Measurements from ENCODE around the gene SNX4.
"Not testable (repeated sequence)": the region's sequence is repeated elsewhere in the genome, so short reads cannot be mapped to it uniquely, and the experiment has no call there.

SNX4 gene

GRCh38 chr3:125462722-125463299 is 57.2 kb downstream of the SNX4 start:
- no peak for DNase-seq (ENCODE audit: low read depth, low spot score)

GRCh38 chr3:125461896-125462295 is 58.1 kb downstream of the SNX4 start:
- no peak for DNase-seq (ENCODE audit: low read depth, low spot score)

DNA sequence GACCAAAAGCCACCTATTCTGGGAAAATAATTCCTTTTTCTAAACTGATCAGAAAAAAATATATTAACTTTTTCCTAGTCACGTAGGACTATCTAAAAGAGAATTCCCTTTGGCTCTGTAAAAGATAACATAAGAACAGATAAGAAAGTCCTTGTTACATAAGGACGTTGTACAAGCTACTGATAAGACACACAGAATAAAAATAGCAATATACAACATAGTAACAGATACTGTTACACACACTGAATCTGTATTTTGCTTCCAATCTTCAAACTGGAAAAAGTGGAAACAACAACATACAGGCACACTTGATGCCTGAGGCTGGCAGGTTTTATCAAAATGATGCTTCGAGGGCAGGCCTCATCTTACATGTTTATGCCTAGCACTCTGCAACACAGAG is 59.8 kb downstream of the SNX4 start:
- no peak for DNase-seq (ENCODE audit: low read depth, low spot score)

- DNase-seq (ENCODE audit: low read depth, low spot score), result no peak
Observed at GRCh38 chr3:125443923-125444322, 76.1 kb downstream of the SNX4 start.

- no peak for DNase-seq (ENCODE audit: low read depth, low spot score)
Observed at GRCh38 chr3:125442506-125442905, 77.5 kb downstream of the SNX4 start.

DNA sequence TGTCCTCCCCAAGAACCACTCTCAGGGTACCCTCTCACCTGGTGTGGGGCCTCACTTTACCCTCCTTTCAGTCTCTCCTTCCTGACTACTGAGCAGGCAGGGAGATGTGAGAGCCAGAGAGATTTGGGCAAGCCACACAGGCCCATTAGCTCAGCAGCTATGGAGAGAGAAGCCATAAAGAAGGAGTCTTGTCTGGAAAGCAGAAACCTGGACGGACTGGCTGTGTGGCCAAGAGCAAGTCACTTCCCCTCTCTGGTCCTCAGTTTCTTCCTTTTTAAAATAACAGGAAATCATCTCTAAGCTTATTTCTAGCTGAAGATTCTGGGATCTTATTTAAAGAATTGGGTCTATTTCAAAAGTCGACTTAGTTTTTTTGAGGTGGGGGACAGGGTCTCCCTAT is 79.0 kb downstream of the SNX4 start:
- no peak for DNase-seq (ENCODE audit: low read depth, low spot score)

- no peak for DNase-seq (ENCODE audit: low read depth, low spot score)
Observed at GRCh38 chr3:125440559-125440955, 79.4 kb downstream of the SNX4 start.

DNA sequence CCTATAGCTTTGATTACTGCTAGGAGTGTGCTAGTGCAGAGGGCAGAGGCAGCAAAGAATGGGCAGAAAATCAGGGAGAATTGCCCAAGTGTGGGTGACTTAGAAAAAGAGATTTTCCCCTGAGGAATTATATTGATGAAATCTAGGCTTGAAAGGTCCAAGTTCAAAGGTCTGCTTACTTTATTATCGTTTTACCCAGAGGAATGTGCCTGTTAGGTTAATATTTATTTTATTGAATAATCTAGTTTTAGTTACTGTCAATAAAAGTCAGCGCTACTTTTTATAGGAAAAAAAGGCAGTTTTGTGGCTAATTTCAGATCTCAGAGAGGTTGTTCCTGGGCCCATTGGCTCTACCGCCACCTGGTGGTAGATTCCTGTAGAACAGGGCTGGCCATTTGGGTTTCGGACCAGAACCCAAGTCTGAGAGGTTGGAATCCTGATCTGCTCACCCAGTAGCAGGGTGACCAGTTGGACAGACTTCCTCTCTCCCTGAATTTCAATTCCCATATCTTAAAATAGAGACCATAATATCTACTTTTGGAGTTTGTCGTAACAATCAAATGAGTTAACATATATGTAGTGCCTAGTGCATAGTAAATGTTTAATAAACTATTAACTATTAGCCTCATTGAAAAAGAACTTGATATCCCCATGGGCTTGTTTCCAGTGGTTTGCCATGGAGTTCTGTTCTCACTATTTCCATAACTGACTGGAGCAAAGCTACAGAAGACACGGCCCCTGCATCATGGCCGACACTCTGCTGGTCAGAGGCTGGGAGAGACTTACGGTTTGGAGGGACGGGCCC is 82.2 kb downstream of the SNX4 start:
- no peak for DNase-seq (ENCODE audit: low read depth, low spot score)

GRCh38 chr3:125436921-125437320 is 83.1 kb downstream of the SNX4 start:
- DNase-seq (ENCODE audit: low read depth, low spot score), result no peak

- no peak for DNase-seq (ENCODE audit: low read depth, low spot score)
Observed at GRCh38 chr3:125435231-125435630, 84.8 kb downstream of the SNX4 start.

DNA sequence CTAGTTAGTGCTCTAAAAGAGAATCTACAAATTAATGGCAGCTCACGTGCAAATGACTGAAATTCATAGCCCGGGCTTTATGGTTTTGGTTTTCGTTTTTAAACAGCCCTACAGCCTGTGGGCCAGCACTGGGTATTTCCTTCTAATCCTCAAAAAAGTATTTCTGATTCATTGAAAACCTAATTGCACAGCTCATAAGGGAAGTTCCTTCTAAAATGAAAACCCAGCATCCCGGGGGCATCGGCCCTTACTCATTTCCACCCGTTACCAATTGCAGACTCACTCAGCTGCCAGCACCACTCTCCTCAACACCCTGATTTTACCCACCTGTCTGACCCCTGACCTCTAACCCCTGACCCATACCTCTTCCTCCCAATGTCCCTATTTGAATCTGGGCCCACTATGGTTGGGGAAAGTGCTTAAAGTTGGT is 85.4 kb downstream of the SNX4 start:
- no peak for DNase-seq (ENCODE audit: low read depth, low spot score)

DNA sequence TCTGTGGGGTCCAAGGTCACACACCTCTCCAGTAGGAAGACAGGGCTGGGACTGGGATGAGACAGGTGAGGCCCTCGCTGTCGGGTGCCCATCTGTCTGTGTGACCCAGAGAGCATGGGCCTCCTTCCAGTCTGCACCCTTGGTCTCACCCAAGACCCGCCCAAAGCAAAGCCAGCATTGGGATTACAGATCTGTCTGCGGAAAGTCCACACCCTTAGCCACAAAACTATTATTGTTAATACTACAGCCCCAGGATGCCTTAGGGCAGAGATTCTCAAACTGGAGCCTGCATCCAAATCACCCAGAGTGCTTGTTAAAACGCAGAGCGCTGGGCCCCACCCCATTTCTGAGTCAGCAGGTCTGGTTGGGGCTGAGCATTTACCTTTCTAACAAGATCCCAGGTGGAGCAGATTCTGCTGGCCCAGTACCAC is 86.4 kb downstream of the SNX4 start:
- no peak for DNase-seq (ENCODE audit: low read depth, low spot score)

DNA sequence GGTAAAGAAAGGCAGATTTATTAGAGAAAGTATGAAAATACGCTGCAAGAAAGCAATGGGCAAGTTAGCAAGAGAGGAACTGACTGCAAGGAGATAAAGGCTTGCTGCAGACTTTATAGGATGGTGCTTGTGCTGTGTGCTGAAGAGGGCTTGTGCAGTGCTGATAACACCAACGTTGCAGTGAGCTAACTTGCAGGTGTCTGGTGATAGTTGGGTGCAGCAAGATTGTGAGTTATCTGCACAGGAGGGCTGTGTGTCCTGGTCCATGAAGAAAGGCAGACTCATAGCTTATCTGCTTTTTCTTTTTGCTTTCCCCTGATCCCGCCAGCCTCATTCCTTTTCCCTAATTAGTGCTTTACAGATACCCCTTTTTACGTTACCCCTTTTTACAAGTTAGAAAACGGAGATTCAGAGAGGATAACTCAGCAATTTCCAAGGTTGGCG is 86.9 kb downstream of the SNX4 start:
- DNase-seq (ENCODE audit: low read depth, low spot score), result no peak

- no peak for DNase-seq (ENCODE audit: low read depth, low spot score)
Observed at GRCh38 chr3:125431912-125432790, 87.9 kb downstream of the SNX4 start.

DNA sequence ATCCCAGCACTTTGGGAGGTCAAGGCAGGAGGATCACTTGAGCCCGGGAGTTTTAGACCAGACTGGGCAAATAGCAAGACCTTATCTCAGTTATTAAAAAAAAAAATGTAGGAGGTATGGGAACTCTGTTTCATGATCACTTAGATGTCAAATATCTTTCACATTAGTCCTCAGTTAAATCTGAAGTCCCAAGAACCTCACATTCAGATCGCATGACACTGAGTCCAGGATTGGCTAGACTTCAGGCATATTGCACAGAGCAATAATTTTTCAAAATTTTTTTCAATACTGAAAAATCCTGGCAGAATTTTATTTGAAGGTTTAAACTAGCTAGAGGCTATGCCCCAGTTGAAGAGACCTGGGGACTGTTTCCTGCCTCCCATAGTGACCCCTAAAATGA is 88.6 kb downstream of the SNX4 start:
- no peak for DNase-seq (ENCODE audit: low read depth, low spot score)

GRCh38 chr3:125428216-125428830 is 91.7 kb downstream of the SNX4 start:
- no peak for DNase-seq (ENCODE audit: low read depth, low spot score)

- DNase-seq (ENCODE audit: low read depth, low spot score), result no peak
Observed at GRCh38 chr3:125418306-125418705, 101.7 kb downstream of the SNX4 start.

GRCh38 chr3:125416235-125416634 is 103.8 kb downstream of the SNX4 start:
- DNase-seq (ENCODE audit: low read depth, low spot score), result no peak

DNA sequence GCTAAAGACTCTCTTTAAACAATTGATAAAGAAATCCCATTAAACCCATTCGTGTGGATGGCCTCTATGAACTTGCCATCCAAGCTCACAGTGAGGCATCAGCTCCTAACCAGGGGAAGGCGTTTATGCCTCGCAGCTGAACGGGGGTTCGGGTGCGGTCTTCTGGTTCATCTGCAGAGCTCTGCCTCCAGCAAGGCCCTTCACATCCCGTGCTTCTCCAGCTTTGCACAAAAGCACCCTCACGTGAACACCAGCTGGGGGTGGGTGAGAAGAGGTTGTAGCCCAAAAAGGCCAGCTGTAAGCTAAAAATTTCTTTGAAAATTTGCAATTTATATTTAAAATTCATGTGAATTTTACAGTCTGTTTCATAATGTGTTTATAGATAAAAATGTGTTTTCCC is 105.3 kb downstream of the SNX4 start:
- no peak for DNase-seq (ENCODE audit: low read depth, low spot score)

DNA sequence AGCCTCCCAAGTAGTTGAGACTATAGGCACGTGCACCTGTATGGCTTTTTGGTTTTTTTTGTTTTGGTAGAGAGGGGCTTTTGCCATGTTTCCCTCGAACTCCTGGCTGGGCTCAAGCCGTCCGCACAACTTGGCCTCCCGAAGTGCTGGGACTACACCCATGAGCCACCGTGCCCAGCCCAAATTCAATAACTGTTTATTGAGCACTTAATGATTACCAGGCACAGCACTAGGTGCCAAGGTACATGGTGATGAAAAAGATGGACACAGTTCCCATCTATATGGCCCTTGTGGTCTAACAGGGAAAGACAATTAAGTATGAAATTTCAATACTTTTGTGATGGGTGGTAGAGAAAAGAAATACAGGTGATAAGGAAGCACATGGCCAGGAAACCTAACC is 109.1 kb downstream of the SNX4 start:
- DNase-seq (ENCODE audit: low read depth, low spot score), result no peak

- DNase-seq (ENCODE audit: low read depth, low spot score), result no peak
Observed at GRCh38 chr3:125406070-125406469, 113.9 kb downstream of the SNX4 start.

DNA sequence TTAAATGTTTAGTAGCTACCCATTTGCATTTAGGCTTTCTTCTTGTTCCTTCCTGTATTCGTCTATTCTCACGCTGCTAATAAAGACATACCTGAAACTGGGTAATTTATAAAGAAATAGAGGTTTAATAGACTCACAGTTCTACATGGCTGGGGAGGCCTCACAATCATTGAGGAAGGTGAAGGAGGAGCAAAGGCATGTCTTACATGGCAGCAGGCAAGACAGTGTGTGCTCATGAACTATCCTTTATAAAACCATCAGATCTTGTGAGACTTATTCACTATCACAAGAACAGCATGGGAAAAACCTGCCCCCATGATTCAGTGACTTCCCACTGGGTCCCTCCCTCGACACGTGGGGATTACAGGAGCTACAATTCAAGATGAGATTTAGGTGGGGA is 114.5 kb downstream of the SNX4 start:
- DNase-seq (ENCODE audit: low read depth, low spot score), result not testable (repeated sequence)
